CD4-positive, alpha-beta T cell treated with Interleukin-12 subunit alpha and Interleukin-12 subunit beta, for 1 hour (primary cell): ENCODE results near the gene CLPSL1.
"Not testable (repeated sequence)": the region's sequence is repeated elsewhere in the genome, so short reads cannot be mapped to it uniquely, and the experiment has no call there.

Source experiments
- DNase-seq: peaks from one replicate; pipeline ENCODE4 v3.0.0-alpha.2; 2020

The CLPSL1 gene

GRCh38 chr6:35780719-35781118, at the start of gene CLPSL1:
CLPSL1 (plus strand) TSS chr6:35781019; CDS start chr6:35781111, 92 bp downstream.
- DNase-seq, result no peak

- peak; percentile 92 for DNase-seq
These were observed 49.4 kb upstream of the CLPSL1 start for GRCh38 chr6:35731414-35731735.

GRCh38 chr6:35731736-35732532, 48.9 kb upstream of the CLPSL1 start:
- peak; percentile 93 for DNase-seq

GRCh38 chr6:35733633-35734032, 47.2 kb upstream of the CLPSL1 start:
- DNase-seq, result no peak

- DNase-seq, result not testable (repeated sequence)
These were observed 46.5 kb upstream of the CLPSL1 start for GRCh38 chr6:35734319-35734718.

- no peak for DNase-seq
These were observed 45.4 kb upstream of the CLPSL1 start for GRCh38 chr6:35735452-35735851.

GRCh38 chr6:35736253-35736894, 44.4 kb upstream of the CLPSL1 start:
- peak; percentile 89 for DNase-seq

- DNase-seq, result no peak
These were observed 43.8 kb upstream of the CLPSL1 start, which contains the start of gene ARMC12 for GRCh38 chr6:35736982-35737412. ARMC12 (plus strand) TSS chr6:35737032; CDS start chr6:35737109, 77 bp downstream.

GRCh38 chr6:35737413-35738211, 43.2 kb upstream of the CLPSL1 start:
- DNase-seq, result peak; percentile 78

GRCh38 chr6:35739645-35740524, 40.9 kb upstream of the CLPSL1 start:
- DNase-seq, result no peak

- no peak for DNase-seq
These were observed 38.0 kb upstream of the CLPSL1 start for GRCh38 chr6:35742842-35743241.

- DNase-seq, result no peak
These were observed 35.3 kb upstream of the CLPSL1 start for GRCh38 chr6:35745509-35745908.

GRCh38 chr6:35746516-35746915, 34.3 kb upstream of the CLPSL1 start:
- no peak for DNase-seq

- DNase-seq, result no peak
These were observed 32.9 kb upstream of the CLPSL1 start for GRCh38 chr6:35747877-35748276.

- no peak for DNase-seq
These were observed 30.3 kb upstream of the CLPSL1 start for GRCh38 chr6:35750557-35750956.

- no peak for DNase-seq
These were observed 29.2 kb upstream of the CLPSL1 start for GRCh38 chr6:35751594-35751993.

- DNase-seq, result no peak
These were observed 28.5 kb upstream of the CLPSL1 start for GRCh38 chr6:35752330-35752729.

- DNase-seq, result no peak
These were observed 26.2 kb upstream of the CLPSL1 start for GRCh38 chr6:35754452-35755277.

- DNase-seq, result no peak
These were observed 25.4 kb upstream of the CLPSL1 start for GRCh38 chr6:35755278-35755924.

- no peak for DNase-seq
These were observed 23.2 kb upstream of the CLPSL1 start for GRCh38 chr6:35757456-35758123.
